Neuronal stem cell (in vitro differentiated cells): ENCODE results near the gene PCDHA6.
"Not testable (repeated sequence)": the region's sequence is repeated elsewhere in the genome, so short reads cannot be mapped to it uniquely, and the experiment has no call there.

Experiments
- DNase-seq: peaks from one replicate; pipeline ENCODE4 v3.0.0-alpha.2; 2013; ENCODE audit warnings: low spot score
- H2AFZ ChIP-seq: one replicate; pipeline ENCODE4 v1.6.1; 2013; ENCODE audit warnings: mild to moderate bottlenecking, low read length, inconsistent platforms
- H2AK5ac ChIP-seq: 2 replicates; pipeline ENCODE4 v1.6.1; 2013; ENCODE audit warnings: low read depth, mild to moderate bottlenecking, inconsistent platforms, low read length, moderate library complexity, mixed read lengths
- H2BK120ac ChIP-seq: 2 replicates; pipeline ENCODE4 v1.6.1; 2013; ENCODE audit warnings: low read depth, mild to moderate bottlenecking, inconsistent platforms, low read length, moderate library complexity, mixed read lengths
- H2BK12ac ChIP-seq: one replicate; pipeline ENCODE4 v1.6.1; 2013; ENCODE audit warnings: low read length, inconsistent platforms
- H2BK15ac ChIP-seq: 2 replicates; pipeline ENCODE4 v1.6.1; 2013; ENCODE audit warnings: mild to moderate bottlenecking, low read length, inconsistent platforms, mixed read lengths
- H2BK5ac ChIP-seq: one replicate; pipeline ENCODE4 v1.6.1; 2013; ENCODE audit warnings: inconsistent platforms, mild to moderate bottlenecking, low read length, moderate library complexity
- H3K14ac ChIP-seq: one replicate; pipeline ENCODE4 v1.6.1; 2013; ENCODE audit warnings: low read length, inconsistent platforms
- H3K18ac ChIP-seq: 2 replicates; pipeline ENCODE4 v1.6.1; 2013; ENCODE audit warnings: low read length, inconsistent platforms
- H3K23ac ChIP-seq: 2 replicates; pipeline ENCODE4 v1.6.1; 2013; ENCODE audit warnings: low read depth, mild to moderate bottlenecking, mixed read lengths, low read length, inconsistent platforms; ENCODE audit not compliant: poor library complexity
- H3K27ac ChIP-seq: replicated peaks from 3 replicates; pipeline ENCODE4 v1.5.1; 2013; ENCODE audit warnings: low read length, inconsistent platforms
- H3K27me3 ChIP-seq, 3 experiments: 2 replicates each; pipeline ENCODE4 v1.6.1; 2013; ENCODE audit warnings: low read length in 3 of 3, mild to moderate bottlenecking in 2 of 3, inconsistent platforms in 1 of 3, low read depth in 1 of 3, mixed read lengths in 1 of 3, moderate library complexity in 1 of 3; ENCODE audit not compliant: control insufficient read depth in 3 of 3, insufficient read depth in 3 of 3
- H3K36me3 ChIP-seq, 2 donors: replicated peaks in 1 of 2; 2 replicates each; pipeline ENCODE4 v1.6.1; 2013; ENCODE audit warnings: low read length in 2 of 2; ENCODE audit not compliant: control insufficient read depth in 2 of 2, insufficient read depth in 2 of 2
- H3K4ac ChIP-seq: 2 replicates; pipeline ENCODE4 v1.6.1; 2013; ENCODE audit warnings: inconsistent platforms, mild to moderate bottlenecking, low read length, moderate library complexity
- H3K4me1 ChIP-seq, 2 donors: 1 replicate in 1 of 2; 2 replicates in 1 of 2; pipeline ENCODE4 v1.6.1; 2013; ENCODE audit warnings: low read length in 2 of 2, low read depth in 1 of 2; ENCODE audit not compliant: control insufficient read depth in 2 of 2, insufficient read depth in 1 of 2
- H3K4me2 ChIP-seq: one replicate; pipeline ENCODE4 v1.6.1; 2013; ENCODE audit warnings: mild to moderate bottlenecking, low read length, inconsistent platforms; ENCODE audit not compliant: insufficient read depth, poor library complexity, severe bottlenecking
- H3K4me3 ChIP-seq, 2 donors: 2 replicates each; pipeline ENCODE4 v1.5.1; 2013; ENCODE audit warnings: low read length in 2 of 2, mild to moderate bottlenecking in 2 of 2, inconsistent platforms in 1 of 2, moderate library complexity in 1 of 2
- H3K79me1 ChIP-seq: one replicate; pipeline ENCODE4 v1.6.1; 2013; ENCODE audit warnings: low read depth, mild to moderate bottlenecking, inconsistent platforms, low read length, moderate library complexity
- H3K9ac ChIP-seq: one replicate; pipeline ENCODE4 v1.6.1; 2013; ENCODE audit warnings: mild to moderate bottlenecking, low read depth, low read length, inconsistent platforms; ENCODE audit not compliant: poor library complexity
- H3K9me3 ChIP-seq, 2 donors: replicated peaks in 1 of 2; 2 replicates each; pipeline versions ENCODE3 to v1.6.1; 2013; ENCODE audit warnings: low read length in 2 of 2, mild to moderate bottlenecking in 2 of 2, inconsistent platforms in 1 of 2, low read depth in 1 of 2, mixed read lengths in 1 of 2, moderate library complexity in 1 of 2; ENCODE audit not compliant: control insufficient read depth in 2 of 2, insufficient read depth in 1 of 2
- H4K8ac ChIP-seq: one replicate; pipeline ENCODE4 v1.6.1; 2013; ENCODE audit warnings: low read depth, mild to moderate bottlenecking, inconsistent platforms, low read length, moderate library complexity
- H4K91ac ChIP-seq: one replicate; pipeline ENCODE4 v1.6.1; 2013; ENCODE audit warnings: low read length, low read depth, mild to moderate bottlenecking, inconsistent platforms; ENCODE audit not compliant: poor library complexity
- WGBS, 2 donors: extraction: QIAGEN DNeasy Blood & Tissue Kit; methylation state at CpG; one replicate each; pipeline ENCODE4 v1.1.7; 2013; ENCODE audit warnings: missing lambda C conversion rate in 2 of 2, mixed read lengths in 1 of 2; ENCODE audit not compliant: insufficient read length in 2 of 2, insufficient replicate concordance in 1 of 2; ENCODE audit errors: extremely low coverage in 2 of 2; 5-methylcytosine and 5-hydroxymethylcytosine counted together

PCDHA6 gene

GRCh38 chr5:140808889-140809291, 18.9 kb upstream of the PCDHA6 start:
- no peak for DNase-seq
- no peak overlapping the region for H2BK120ac ChIP-seq
- no peak overlapping the region for H3K4me2 ChIP-seq
- H3K4me1 ChIP-seq, result no peaks in the 10 kb centered on the region
- no peak overlapping the region for H2AFZ ChIP-seq
- H2BK12ac ChIP-seq, result no peak overlapping the region
- no peak overlapping the region for H2AK5ac ChIP-seq
- H3K36me3 ChIP-seq, result peaks cover 4 to 10% of the 10 kb centered on the region in 2 donors
- no peak overlapping the region for H3K18ac ChIP-seq
- H4K8ac ChIP-seq, result no peak overlapping the region
- no peak overlapping the region for H2BK5ac ChIP-seq
- WGBS, 2 donors, result no CpG with 5 or more reads among the region's 43 CpGs
- no peak overlapping the region for H3K4me3 ChIP-seq
- no peak overlapping the region for H2BK15ac ChIP-seq
- no peak overlapping the region for H3K4ac ChIP-seq
- peaks cover 12 to 38% of the 10 kb centered on the region in 2 donors for H3K9me3 ChIP-seq
- peak overlapping the region; percentile 60 for H3K9ac ChIP-seq
- no peak overlapping the region for H4K91ac ChIP-seq
- H3K27me3 ChIP-seq, result no peaks in the 10 kb centered on the region
- peak overlapping the region; percentile 91 for H3K23ac ChIP-seq
- H3K27ac ChIP-seq, result no peak overlapping the region
- no peak overlapping the region for H3K14ac ChIP-seq
- H3K79me1 ChIP-seq, result peaks cover 9% of the 10 kb centered on the region

DNA sequence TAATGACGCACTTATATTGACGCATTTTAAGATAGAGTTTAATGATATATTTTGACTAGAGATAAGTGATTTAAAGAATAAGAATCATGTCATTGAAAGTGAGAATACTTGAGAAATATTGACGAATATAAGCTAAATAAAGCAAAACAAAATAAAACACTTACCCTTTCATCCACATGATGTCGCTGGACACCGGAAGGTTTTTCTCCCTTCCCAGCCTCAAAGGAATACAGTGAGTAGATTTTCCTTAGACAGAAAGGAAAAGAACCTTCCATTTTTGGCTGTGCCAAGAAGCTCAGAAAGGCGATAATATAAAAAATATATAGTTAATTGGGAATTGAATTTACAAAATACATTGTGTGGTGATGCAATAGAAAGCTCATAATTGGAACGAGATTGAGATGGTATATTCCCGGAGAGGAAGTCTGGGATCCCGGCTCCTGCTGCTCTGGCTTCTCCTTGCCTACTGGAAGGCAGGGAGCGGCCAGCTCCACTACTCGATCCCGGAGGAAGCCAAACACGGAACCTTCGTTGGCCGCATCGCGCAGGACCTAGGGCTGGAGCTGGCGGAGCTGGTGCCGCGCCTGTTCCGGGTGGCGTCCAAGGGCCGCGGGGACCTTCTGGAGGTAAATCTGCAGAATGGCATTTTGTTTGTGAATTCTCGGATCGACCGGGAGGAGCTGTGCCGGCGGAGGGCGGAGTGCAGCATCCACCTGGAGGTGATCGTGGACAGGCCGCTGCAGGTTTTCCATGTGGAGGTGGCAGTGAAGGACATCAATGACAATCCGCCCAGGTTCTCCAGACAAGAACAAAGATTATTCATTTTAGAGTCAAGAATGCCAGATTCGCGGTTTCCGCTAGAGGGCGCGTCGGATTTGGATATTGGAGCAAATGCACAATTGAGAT, 6.1 kb upstream of the PCDHA6 start, which contains the start of gene PCDHA5:
PCDHA5 (plus strand) TSS at position 239 of the 906 bp plus-strand sequence.
- H3K27me3 ChIP-seq, result no peaks in the 10 kb centered on the region
- H4K8ac ChIP-seq, result no peak within 1 kb of the TSS
- H3K79me1 ChIP-seq, result peaks cover 4% of the 10 kb centered on the region
- no peak within 1 kb of the TSS for H2AFZ ChIP-seq
- no peak within 1 kb of the TSS for H2BK5ac ChIP-seq
- WGBS, 2 donors, result 100% methylated on average over 2 of the region's 39 CpGs; no CpG with 5 or more reads in 1 of the 2 donors
- no peak within 1 kb of the TSS for H2AK5ac ChIP-seq
- no peak for DNase-seq
- H4K91ac ChIP-seq, result no peak within 1 kb of the TSS
- no peak within 1 kb of the TSS for H3K9ac ChIP-seq
- H3K4ac ChIP-seq, result no peak within 1 kb of the TSS
- H3K4me1 ChIP-seq, result no peaks in the 10 kb centered on the region
- H3K36me3 ChIP-seq, result peaks cover 3 to 44% of the 10 kb centered on the region in 2 donors
- peaks cover 10 to 51% of the 10 kb centered on the region in 2 donors for H3K9me3 ChIP-seq
- no peak within 1 kb of the TSS for H2BK12ac ChIP-seq
- no peak within 1 kb of the TSS for H3K27ac ChIP-seq
- H3K4me3 ChIP-seq, result no peak within 1 kb of the TSS
- H3K23ac ChIP-seq, result no peak within 1 kb of the TSS
- H3K4me2 ChIP-seq, result no peak within 1 kb of the TSS
- H2BK15ac ChIP-seq, result no peak within 1 kb of the TSS
- no peak within 1 kb of the TSS for H3K14ac ChIP-seq
- no peak within 1 kb of the TSS for H2BK120ac ChIP-seq
- H3K18ac ChIP-seq, result no peak within 1 kb of the TSS

DNA sequence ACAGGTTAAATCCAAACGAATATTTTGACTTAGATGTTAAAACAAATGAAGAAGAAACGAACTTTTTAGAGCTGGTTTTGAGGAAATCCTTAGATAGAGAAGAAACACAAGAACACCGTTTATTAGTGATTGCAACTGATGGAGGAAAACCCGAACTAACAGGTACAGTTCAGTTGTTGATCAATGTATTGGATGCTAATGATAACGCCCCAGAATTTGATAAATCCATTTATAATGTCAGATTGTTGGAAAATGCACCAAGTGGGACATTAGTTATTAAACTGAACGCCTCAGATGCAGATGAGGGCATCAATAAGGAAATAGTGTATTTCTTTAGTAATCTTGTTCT, 5.5 kb upstream of the PCDHA6 start:
- no peak overlapping the region for H3K4me2 ChIP-seq
- H2BK12ac ChIP-seq, result no peak overlapping the region
- no peak overlapping the region for H3K9ac ChIP-seq
- no peak overlapping the region for H2BK120ac ChIP-seq
- no peak overlapping the region for H3K18ac ChIP-seq
- no peak overlapping the region for H3K4me3 ChIP-seq
- no peak overlapping the region for H2AFZ ChIP-seq
- no peak overlapping the region for H3K14ac ChIP-seq
- no peak overlapping the region for H4K8ac ChIP-seq
- H3K27me3 ChIP-seq, result no peaks in the 10 kb centered on the region
- H3K79me1 ChIP-seq, result peaks cover 4% of the 10 kb centered on the region
- no peak overlapping the region for H4K91ac ChIP-seq
- H3K4me1 ChIP-seq, result no peaks in the 10 kb centered on the region
- H3K27ac ChIP-seq, result no peak overlapping the region
- no peak overlapping the region for H3K4ac ChIP-seq
- DNase-seq, result no peak
- WGBS, 2 donors, result no CpG with 5 or more reads among the region's 6 CpGs
- no peak overlapping the region for H2BK5ac ChIP-seq
- peaks cover 3 to 44% of the 10 kb centered on the region in 2 donors for H3K36me3 ChIP-seq
- H3K23ac ChIP-seq, result no peak overlapping the region
- no peak overlapping the region for H2BK15ac ChIP-seq
- H3K9me3 ChIP-seq, result peaks cover 10 to 48% of the 10 kb centered on the region in 2 donors
- H2AK5ac ChIP-seq, result no peak overlapping the region

- not testable (repeated sequence) for H2AK5ac ChIP-seq, H4K91ac ChIP-seq, H2AFZ ChIP-seq, H3K9ac ChIP-seq, H3K4ac ChIP-seq, H3K27ac ChIP-seq, H2BK5ac ChIP-seq, H3K23ac ChIP-seq, H3K79me1 ChIP-seq, DNase-seq, H3K27me3 ChIP-seq, H4K8ac ChIP-seq, H3K4me2 ChIP-seq, H2BK120ac ChIP-seq, H3K18ac ChIP-seq, H2BK12ac ChIP-seq, H3K4me1 ChIP-seq, H2BK15ac ChIP-seq
- Histone ChIP-seq H3K14ac (peak overlapping the region; percentile 8), H3K9me3 (peaks cover 10 to 45% of the 10 kb centered on the region in 2 donors), H3K36me3 (peaks cover 3 to 42% of the 10 kb centered on the region in 2 donors), H3K4me3 (peak overlapping the region in 1 of 2 donors; percentile 65)
- WGBS, 2 donors, result no CpG with 5 or more reads among the region's 48 CpGs
Measured at GRCh38 chr5:140822969-140823368, 4.8 kb upstream of the PCDHA6 start.
